T-helper 2 cell treated with Interferon-gamma antibody and Interleukin-4, amounts not matched to agents 5 μg/mL and 100 μg/mL, for 36 hours (primary cell): ENCODE results near the gene CFAP65.
A peak's percentile ranks its signal among the peaks of the same experiment; 100 is the strongest.

Source experiments
- DNase-seq: peaks from one replicate; pipeline ENCODE4 v3.0.0; 2021; ENCODE audit warnings: low spot score
- H3K27ac Mint-ChIP-seq: one replicate; pipeline ENCODE4 v1.8.0; 2021; ENCODE audit warnings: mild to moderate bottlenecking, mixed read lengths
- H3K27me3 Mint-ChIP-seq: one replicate; pipeline ENCODE4 v1.8.0; 2021; ENCODE audit warnings: low read depth, mixed read lengths
- H3K36me3 Mint-ChIP-seq: one replicate; pipeline ENCODE4 v1.8.0; 2021; ENCODE audit warnings: low read depth, mixed read lengths
- H3K4me1 Mint-ChIP-seq: one replicate; pipeline ENCODE4 v1.8.0; 2021; ENCODE audit warnings: low read depth, mixed read lengths
- H3K4me3 Mint-ChIP-seq: one replicate; pipeline ENCODE4 v1.8.0; 2022; ENCODE audit warnings: mild to moderate bottlenecking, moderate library complexity, mixed read lengths
- H3K9me3 Mint-ChIP-seq: one replicate; pipeline ENCODE4 v1.8.0; 2021; ENCODE audit warnings: mixed read lengths

Gene CFAP65

DNA sequence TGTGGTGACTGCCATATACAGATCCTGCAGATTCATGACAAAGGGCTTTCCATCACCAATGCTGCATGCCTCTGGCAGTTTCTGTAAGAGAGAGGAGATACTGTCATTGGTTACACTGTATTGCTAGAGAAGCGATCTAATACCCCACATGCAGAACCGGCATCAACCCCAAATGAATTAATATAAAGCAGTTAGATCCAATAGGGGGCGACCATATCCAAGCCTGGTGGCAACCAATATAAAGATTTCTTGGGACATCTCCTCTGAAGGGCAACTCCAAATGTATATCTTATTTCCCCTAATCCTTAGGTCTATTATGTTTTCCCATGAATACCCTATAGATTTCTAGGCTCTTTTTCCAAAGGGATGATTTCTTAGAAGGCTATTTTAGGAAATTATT is 36.8 kb upstream of the CFAP65 start:
- H3K4me1 Mint-ChIP-seq: no peaks in the 10 kb centered on the region
- H3K27me3 Mint-ChIP-seq: no peaks in the 10 kb centered on the region
- H3K27ac Mint-ChIP-seq: no peak overlapping the region
- no peak overlapping the region for H3K4me3 Mint-ChIP-seq
- DNase-seq: no peak
- peaks cover 9% of the 10 kb centered on the region for H3K36me3 Mint-ChIP-seq
- H3K9me3 Mint-ChIP-seq: no peaks in the 10 kb centered on the region

DNA sequence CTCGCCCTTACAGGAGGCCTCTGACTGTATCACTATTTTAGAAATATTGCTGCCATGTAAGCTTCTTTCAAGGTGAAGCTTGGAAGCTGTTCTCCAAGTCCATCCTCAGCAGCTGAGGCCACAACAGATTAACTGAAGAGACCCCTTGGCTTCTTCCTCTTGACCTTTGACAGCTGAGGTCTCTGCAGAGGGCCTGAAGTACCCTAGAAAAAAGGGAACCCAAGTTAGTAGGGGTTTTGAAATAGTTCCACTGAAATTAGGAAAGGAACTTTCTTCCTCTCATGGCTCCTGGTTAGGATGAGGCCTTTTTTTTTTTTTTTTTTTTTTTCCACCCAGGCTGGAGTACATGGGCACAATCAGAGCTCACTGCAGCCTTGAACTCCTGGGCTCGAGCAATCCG is 34.9 kb upstream of the CFAP65 start:
- no peak for DNase-seq
- Mint-ChIP-seq H3K27me3 (no peaks in the 10 kb centered on the region), H3K36me3 (peaks cover 9% of the 10 kb centered on the region), H3K9me3 (no peaks in the 10 kb centered on the region), H3K4me1 (no peaks in the 10 kb centered on the region), H3K4me3 (no peak overlapping the region), H3K27ac (no peak overlapping the region)

DNA sequence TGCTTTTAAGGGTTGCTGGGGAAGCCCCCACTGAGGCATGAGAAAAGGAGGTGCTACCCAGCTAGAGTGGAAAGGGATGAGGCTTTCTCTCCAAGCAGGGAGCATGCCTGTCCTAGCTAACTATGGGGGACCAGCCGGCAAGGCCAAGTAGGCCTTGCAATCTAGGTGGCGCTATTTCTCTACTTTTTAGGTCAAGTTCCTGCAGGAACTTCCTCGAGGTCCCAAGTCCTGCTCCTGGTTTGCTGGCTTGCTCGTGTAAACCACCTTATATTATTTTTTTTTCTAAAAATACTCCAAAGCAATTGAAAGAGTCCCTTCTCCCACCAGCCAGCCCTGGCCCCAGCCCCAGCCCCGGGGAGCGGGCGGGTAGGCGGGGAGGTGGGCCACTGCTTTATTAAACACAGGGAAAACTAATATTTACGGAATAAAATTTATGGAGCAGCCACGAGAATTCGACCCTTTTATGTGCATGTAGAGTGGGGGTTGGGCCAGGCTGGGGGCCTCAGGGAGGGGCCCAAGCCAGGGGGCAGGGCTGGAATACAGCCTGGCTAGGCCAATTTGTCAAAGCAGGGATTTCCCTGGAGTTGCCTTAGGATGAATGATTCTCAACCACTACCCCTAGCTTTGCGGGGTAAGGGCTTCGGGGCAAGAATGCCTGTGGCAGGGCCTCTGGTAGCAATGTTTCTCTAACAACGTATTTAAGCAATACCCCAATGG is 32.3 kb upstream of the CFAP65 start:
- no peak for DNase-seq

DNA sequence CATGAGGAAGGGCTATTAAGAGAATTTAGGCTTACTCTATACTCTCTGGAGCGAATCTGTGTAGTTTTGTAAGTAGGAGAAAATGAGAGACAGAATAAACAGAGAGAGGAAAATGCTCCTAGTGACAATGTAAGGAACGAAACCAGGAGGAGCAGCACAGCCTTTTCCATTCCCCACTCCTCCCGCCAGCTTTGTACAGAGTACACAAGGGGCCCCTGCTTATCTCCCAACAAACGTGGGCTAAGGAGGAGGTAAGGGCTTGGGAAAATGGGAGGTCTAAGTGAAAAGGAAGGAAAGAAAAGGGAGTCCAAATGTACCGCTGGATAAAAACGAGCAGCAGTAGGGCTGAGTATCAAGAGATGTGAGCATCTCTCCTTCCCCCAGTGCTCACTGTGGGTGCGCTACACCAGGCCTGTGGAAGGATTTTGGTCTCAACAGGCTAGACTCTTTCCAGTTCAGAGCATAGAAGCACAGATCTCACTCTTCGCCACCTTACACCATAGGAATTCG is 31.5 kb upstream of the CFAP65 start:
- Mint-ChIP-seq H3K36me3 (peaks cover 9% of the 10 kb centered on the region), H3K27me3 (no peaks in the 10 kb centered on the region), H3K9me3 (no peaks in the 10 kb centered on the region), H3K4me1 (no peaks in the 10 kb centered on the region), H3K4me3 (no peak overlapping the region), H3K27ac (no peak overlapping the region)
- no peak for DNase-seq

More for the DNA sequence above, 32.3 kb upstream of the CFAP65 start:
- Mint-ChIP-seq H3K4me3 (no peak overlapping the region), H3K27me3 (no peaks in the 10 kb centered on the region), H3K9me3 (no peaks in the 10 kb centered on the region), H3K4me1 (no peaks in the 10 kb centered on the region), H3K27ac (no peak overlapping the region), H3K36me3 (peaks cover 9% of the 10 kb centered on the region)

DNA sequence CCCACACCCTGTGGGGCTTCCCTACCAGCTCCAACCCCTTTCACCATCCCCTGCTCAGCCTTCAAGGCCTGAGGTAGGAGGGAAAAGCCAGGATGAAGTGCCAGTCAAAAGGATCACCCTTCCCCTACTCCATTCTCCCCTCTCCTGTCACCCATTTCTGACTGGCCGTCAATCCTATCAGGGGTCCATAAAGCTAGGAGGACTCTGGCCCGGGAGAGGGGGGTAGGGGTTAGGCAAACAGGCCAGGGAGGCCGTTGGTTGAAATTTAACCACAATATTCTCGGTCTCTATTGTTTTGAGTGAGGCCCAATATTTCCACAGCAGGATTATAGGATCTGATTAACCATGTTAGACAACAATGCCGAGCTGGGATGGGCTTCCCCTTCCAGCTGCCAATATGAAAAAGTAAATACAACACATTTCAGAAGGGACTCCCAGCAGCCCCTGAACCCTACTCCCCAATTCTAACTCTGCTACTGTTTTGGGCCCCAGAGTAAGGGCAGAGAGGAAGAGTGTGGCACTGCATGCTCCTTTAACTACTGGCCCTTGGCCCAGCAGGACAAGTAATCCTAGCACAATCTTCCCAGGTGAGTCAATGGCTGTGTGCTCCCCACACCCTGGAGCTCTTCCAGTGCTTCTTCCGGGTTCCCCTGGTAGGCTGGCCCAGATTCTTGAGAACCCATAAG is 30.0 kb upstream of the CFAP65 start:
- H3K36me3 Mint-ChIP-seq: peaks cover 6% of the 10 kb centered on the region
- no peaks in the 10 kb centered on the region for H3K4me1 Mint-ChIP-seq
- H3K4me3 Mint-ChIP-seq: no peak overlapping the region
- no peaks in the 10 kb centered on the region for H3K27me3 Mint-ChIP-seq
- no peaks in the 10 kb centered on the region for H3K9me3 Mint-ChIP-seq
- DNase-seq: no peak
- no peak overlapping the region for H3K27ac Mint-ChIP-seq

DNA sequence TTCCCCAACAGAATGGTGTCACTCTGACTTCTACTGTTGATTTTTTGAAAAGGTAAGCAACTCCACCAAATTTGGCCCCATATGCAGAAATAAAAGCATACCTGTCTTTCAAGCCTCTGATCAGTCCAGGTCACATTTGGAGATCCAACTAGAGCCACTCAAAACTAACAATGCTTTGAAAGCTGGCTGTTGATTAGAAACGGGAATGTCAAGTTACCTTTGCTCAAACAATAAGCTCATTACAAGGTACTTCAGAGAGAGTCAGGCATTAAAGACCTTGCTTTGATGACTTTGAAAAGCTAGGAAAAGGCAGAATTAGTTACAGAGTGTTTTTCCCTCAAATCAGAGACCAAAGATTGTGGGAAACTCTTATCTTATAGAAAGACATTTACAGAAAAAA is 24.2 kb upstream of the CFAP65 start:
- Mint-ChIP-seq H3K4me3 (no peak overlapping the region), H3K9me3 (no peaks in the 10 kb centered on the region), H3K27me3 (peaks cover 38% of the 10 kb centered on the region), H3K27ac (no peak overlapping the region), H3K36me3 (no peaks in the 10 kb centered on the region), H3K4me1 (no peaks in the 10 kb centered on the region)
- DNase-seq: no peak

DNA sequence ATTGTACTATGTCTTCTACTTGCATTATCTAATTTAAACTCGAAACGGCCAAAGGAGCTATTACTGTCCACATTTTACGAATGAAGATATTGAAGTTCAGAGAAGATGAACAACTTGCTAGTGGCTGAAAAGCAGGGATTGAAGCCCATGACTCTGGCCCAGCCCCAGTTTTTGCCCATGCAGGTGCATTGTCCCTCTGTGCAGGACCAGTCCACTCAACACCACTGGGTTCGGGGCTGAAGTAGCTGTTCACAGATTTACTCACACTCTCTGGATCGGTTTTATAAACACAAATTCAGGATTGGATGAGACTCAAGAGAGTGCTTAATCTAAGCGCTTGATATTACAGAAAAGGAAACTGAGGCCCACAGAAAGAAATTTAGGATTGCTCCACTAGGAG is 20.8 kb upstream of the CFAP65 start:
- Mint-ChIP-seq H3K9me3 (no peaks in the 10 kb centered on the region), H3K27ac (no peak overlapping the region), H3K4me1 (peaks cover 2% of the 10 kb centered on the region), H3K4me3 (no peak overlapping the region), H3K36me3 (no peaks in the 10 kb centered on the region), H3K27me3 (peaks cover 67% of the 10 kb centered on the region)
- DNase-seq: no peak

DNA sequence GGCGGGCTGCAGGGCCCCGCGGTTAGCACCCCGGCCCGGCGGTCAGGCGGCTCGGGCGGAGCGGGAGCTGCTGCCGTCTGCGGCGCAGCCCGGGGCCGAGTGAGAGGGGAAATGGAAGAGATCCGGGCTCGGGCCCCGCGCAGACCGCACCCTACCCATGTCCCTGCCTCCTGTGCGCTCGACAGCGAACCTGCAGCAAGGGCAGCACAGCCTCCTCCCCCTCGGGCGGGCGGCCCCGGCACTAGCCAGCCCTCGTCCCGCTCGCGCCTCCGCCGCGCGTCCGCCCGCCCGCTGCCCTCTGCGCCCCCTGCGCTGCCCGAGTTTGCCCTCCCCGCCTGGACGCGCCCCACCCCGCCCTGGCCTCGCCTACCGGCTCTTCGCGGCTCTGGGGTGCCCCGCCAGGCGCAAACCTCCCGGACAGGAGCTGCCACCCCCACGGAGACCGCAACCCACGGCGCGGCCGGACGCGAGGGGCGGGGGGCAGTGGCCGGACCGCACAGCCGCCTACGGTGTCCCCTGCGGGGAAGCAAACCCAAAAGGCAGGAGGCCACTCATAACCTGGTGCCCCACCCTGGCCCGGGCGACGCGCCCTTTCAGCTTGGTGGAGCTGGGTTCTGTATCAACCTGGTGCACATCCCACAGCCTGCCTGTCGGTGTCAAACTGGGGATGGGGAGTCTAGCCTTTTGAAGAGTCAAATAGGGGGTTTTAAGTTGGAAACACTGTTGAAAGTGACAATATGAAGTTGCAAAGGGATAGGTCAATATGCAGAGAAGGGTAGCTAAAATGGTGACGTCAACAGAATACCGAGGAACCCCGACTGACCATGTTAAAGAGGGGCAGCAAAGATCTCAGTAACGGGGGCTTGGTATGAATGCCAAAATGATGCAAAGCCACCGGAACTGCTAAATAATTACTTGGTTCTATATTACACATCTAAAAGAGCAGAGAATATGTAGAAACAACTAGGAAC is 19.8 kb upstream of the CFAP65 start, which contains the start of gene IHH:
TSS of gene IHH (minus strand) at position 101 of the 971 bp plus-strand sequence. CDS start 454 bp downstream, outside the sequence.
- Mint-ChIP-seq H3K4me3 (no peak within 1 kb of the TSS), H3K27ac (no peak within 1 kb of the TSS), H3K27me3 (peaks cover 75% of the 10 kb centered on the region), H3K36me3 (no peaks in the 10 kb centered on the region), H3K4me1 (peaks cover 2% of the 10 kb centered on the region), H3K9me3 (no peaks in the 10 kb centered on the region)
- DNase-seq: no peak

DNA sequence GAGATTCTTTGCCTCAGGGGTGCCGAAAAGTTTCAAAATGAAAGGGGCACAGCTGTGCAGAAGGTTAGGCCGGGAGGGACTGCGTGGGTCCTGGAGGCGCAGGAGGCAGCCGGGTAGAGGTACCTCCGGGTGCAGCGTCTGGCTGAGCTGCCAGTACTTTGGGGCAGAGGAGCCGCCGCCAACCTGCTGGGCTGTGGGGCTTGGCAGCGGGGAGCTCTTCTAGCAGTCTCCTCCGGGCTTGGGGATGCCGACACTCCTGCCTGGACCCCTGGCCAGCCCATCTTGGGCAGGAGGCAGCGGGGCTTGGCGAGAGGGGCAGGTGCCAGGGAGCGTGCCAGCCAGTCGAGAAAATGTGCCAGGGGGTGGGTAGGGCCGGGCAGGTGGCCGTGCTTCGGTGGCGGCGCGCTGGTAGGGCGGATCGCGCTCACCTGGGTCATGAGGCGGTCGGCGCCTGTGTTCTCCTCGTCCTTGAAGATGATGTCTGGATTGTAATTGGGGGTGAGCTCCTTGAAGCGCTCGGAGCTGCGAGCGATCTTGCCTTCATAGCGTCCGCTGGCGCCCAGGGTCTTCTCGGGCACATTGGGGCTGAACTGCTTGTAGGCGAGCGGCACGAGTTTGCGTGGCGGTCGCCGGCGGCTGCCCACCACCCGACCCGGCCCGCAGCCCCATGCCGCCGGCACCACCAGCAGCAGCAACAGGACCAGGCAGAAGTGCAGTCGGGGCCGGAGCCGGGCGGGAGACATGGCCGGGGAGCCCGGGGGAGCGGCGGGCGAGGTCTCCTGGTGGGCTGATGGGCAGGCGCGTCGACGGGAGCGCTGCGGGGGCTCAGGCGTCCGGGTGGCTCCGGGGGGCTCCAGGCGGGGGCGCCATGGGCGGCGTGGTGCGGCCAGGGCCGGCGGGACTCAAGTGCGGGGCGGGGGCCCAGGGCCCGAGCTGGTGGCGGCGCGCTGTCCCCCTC is 18.7 kb upstream of the CFAP65 start:
- DNase-seq: no peak
- Mint-ChIP-seq H3K4me3 (no peak overlapping the region), H3K4me1 (peaks cover 2% of the 10 kb centered on the region), H3K9me3 (no peaks in the 10 kb centered on the region), H3K27ac (no peak overlapping the region), H3K27me3 (peaks cover 76% of the 10 kb centered on the region), H3K36me3 (no peaks in the 10 kb centered on the region)

DNA sequence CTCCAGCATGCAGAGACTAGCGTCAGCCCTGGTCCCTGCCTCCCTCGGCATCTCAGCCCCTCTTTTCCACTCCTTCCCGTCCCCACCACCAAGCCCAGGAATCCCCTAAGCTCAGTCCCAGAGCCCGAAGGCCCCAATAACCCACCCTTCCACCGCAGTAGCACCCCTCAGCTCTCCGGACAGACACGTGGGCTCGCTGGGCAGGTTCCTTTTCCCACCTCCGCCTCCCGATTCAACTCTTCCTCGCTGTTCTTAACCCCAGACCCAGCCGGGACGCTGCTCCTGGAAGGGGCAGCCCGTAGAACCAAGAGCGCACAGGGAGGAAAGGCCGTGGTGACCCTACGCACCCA is 18.0 kb upstream of the CFAP65 start:
- Mint-ChIP-seq H3K4me3 (no peak overlapping the region), H3K27ac (no peak overlapping the region)

DNA sequence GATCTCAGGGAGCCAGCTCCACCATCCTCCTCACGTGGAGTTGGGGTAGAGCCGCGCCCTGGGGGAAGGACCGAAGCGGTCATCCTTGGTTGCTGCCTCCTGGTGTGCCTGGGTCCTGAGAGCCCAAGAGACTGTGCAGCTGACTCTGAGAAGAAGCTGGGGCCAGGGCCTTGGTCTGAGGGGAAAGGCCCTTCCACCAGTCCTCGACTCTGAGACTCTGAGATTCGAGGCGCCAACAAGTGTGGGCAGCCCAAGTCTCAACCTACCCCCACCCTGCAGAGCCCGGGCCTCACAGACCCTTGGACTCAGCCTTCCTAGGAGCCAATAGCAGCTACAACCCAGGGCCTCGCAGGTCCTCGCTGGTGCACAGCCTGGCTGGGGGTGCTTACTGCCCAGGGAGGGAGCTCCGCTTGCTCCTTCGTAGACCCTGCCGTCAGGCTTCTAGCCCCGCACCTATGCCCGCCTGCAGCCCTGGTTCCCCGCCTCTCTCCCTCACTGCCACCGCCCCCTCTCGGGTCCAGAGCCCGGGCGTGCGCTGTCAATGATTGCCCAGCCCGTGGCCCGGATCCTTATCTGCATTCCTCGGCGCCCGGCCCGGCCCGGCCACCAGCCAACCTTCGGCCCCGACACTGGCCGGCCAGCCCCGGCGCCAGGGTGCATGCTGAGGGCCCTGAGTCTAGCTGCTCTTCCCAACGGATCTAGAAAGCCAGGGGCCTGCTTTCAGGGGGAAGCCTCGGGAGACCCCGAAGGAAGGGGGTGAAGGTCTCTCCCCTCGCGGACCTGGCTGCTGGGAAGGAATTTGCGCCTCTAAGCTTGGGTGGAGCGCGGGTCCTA is 17.4 kb upstream of the CFAP65 start:
- Mint-ChIP-seq H3K4me1 (peaks cover 2% of the 10 kb centered on the region), H3K9me3 (no peaks in the 10 kb centered on the region), H3K4me3 (no peak overlapping the region), H3K27ac (no peak overlapping the region), H3K27me3 (peaks cover 65% of the 10 kb centered on the region), H3K36me3 (no peaks in the 10 kb centered on the region)
- DNase-seq: no peak

More for the DNA sequence above, 18.0 kb upstream of the CFAP65 start:
- Mint-ChIP-seq H3K36me3 (no peaks in the 10 kb centered on the region), H3K27me3 (peaks cover 69% of the 10 kb centered on the region), H3K4me1 (peaks cover 2% of the 10 kb centered on the region), H3K9me3 (no peaks in the 10 kb centered on the region)
- no peak for DNase-seq

DNA sequence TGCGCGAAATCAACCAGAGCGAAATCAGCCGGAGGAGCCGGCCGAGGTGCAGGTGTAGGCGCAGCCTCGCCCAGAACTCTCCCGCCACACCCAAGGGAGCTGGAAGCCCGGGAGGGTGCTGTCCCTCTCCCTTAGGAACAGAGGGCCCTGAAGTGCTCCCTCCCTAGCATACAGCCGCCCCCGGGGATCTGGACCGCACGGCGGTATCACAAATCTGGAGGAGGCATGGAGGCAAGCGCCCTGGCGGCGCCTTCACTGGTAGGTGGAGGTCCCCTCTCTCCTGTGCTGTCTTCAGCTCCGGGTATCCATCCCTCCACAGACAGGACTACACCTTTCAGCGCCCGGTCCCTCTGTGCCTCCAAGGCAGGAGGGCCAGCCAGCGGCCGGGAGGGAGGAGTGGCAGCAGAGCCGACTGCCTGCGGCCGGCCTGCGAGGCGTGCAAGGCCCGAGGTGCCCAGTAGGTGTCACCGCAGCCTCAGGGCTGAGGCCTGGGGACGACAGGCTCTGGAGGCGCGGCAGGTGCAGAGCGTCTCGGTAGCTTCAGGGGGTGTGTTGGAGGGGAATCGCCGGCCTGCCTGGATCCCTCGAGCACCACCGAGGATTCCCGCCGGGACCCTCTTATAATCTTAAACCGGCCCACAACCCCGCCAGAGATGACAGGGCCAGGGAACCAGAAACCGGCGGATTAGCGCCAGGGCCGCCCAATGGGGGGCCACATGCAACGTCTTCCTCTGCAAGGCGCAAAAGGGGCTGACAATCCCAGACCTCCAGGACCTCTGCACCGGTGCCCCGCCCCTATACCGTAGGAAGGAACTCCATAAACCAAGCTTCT is 16.6 kb upstream of the CFAP65 start:
- H3K4me1 Mint-ChIP-seq: peaks cover 2% of the 10 kb centered on the region
- peak overlapping the region; percentile 54 for H3K4me3 Mint-ChIP-seq
- peak; percentile 68 for DNase-seq
- H3K36me3 Mint-ChIP-seq: no peaks in the 10 kb centered on the region
- peaks cover 58% of the 10 kb centered on the region for H3K27me3 Mint-ChIP-seq
- no peak overlapping the region for H3K27ac Mint-ChIP-seq
- H3K9me3 Mint-ChIP-seq: no peaks in the 10 kb centered on the region
